GM12878 (cell line): Measurements from ENCODE around the gene CLC. TPM values are rescaled to one million over a fixed set of nuclear protein-coding genes. Genes with fewer than 3 reads are reported as not detected.

Experiments
- ATAC-seq: fragments of 200-7000 bp; cut with Tn5 transposase; 3 replicates; pipeline ENCODE4 v1.9.1; 2020; ENCODE audit warnings: mild to moderate bottlenecking, moderate library complexity
- BruUV-seq: library from RNA; stranded (reverse); fragments of 400-500 nt; replicated peaks from 2 replicates; lab custom pipeline; 2021; lab: Mats Ljungman, UMichigan
- CTCF ChIA-PET: fragments of 300-600 bp; sonication (Branson Sonifier 250); formaldehyde crosslinking; extraction: SDS; loops from one replicate; lab custom pipeline; 2021; ENCODE audit warnings: inconsistent platforms; lab: Yijun Ruan, JAX
- POLR2A ChIA-PET: fragments of 350-600 bp; formaldehyde crosslinking; extraction: SDS; loops from one replicate; lab custom pipeline; 2021; ENCODE audit warnings: inconsistent platforms; lab: Charles Lee
- RAD21 ChIA-PET: fragments of 300-600 bp; sonication (Branson Sonifier 250); formaldehyde crosslinking; loops from one replicate; lab custom pipeline; 2023; ENCODE audit warnings: antibody characterized with exemption; ENCODE audit not compliant: unreplicated experiment; lab: Charles Lee
- SMC1A ChIA-PET: fragments of 300-600 bp; sonication (Branson Sonifier 250); formaldehyde crosslinking; loops from one replicate; lab custom pipeline; 2023; ENCODE audit not compliant: unreplicated experiment, uncharacterized antibody; lab: Charles Lee
- DNase-seq: peaks from one replicate; pipeline ENCODE4 v3.0.0-alpha.2; 2011; ENCODE audit warnings: low read depth, low spot score
- FAIRE-seq: peaks from 3 replicates; lab custom pipeline; 2011; peaks lifted over from hg19 to GRCh38; lab: Jason Lieb, UNC
- H2AFZ ChIP-seq: 2 replicates; pipeline ENCODE4 v1.6.0; 2011; ENCODE audit warnings: low read depth, low read length, control low read depth; ENCODE audit not compliant: control insufficient read depth
- H3K27ac ChIP-seq: 2 replicates; pipeline ENCODE4 v1.5.1; 2011; ENCODE audit warnings: control low read depth; ENCODE audit not compliant: control insufficient read depth, insufficient read depth
- H3K27me3 ChIP-seq, 2 experiments: replicated peaks in 1 of 2; 2 replicates each; pipeline versions ENCODE4 v1.6.0 to v1.6.1; 2011; ENCODE audit warnings: low read length in 1 of 2; ENCODE audit not compliant: control insufficient read depth in 2 of 2, insufficient read depth in 2 of 2
- H3K36me3 ChIP-seq, 2 experiments: 2 replicates each; pipeline ENCODE4 v1.5.1; 2011; ENCODE audit warnings: low read length in 1 of 2; ENCODE audit not compliant: control insufficient read depth in 2 of 2, insufficient read depth in 2 of 2
- H3K4me1 ChIP-seq: 2 replicates; pipeline ENCODE4 v1.6.1; 2011; ENCODE audit warnings: mild to moderate bottlenecking, low read length, moderate library complexity, mixed read lengths; ENCODE audit not compliant: control insufficient read depth, insufficient read depth
- H3K4me2 ChIP-seq: 2 replicates; pipeline ENCODE4 v1.6.0; 2011; ENCODE audit warnings: control low read depth; ENCODE audit not compliant: control insufficient read depth, insufficient read depth
- H3K4me3 ChIP-seq: fragments of 200-600 bp; sonication (generic); 2 replicates; pipeline ENCODE4 v1.5.1; 2016
- H3K79me2 ChIP-seq: 2 replicates; pipeline ENCODE4 v1.6.0; 2011; ENCODE audit warnings: low read length; ENCODE audit not compliant: control insufficient read depth, insufficient read depth
- H3K9ac ChIP-seq: 2 replicates; pipeline ENCODE4 v1.8.0; 2011; ENCODE audit warnings: low read length, control low read depth, mixed read lengths; ENCODE audit not compliant: control insufficient read depth, insufficient read depth
- H3K9me3 ChIP-seq: replicated peaks from 3 replicates; pipeline ENCODE4 v1.5.1; 2011; ENCODE audit warnings: mild to moderate bottlenecking, low read length; ENCODE audit not compliant: control insufficient read depth, insufficient read depth
- H4K20me1 ChIP-seq: 2 replicates; pipeline ENCODE4 v1.6.0; 2011; ENCODE audit not compliant: control insufficient read depth, insufficient read depth
- CBFB ChIP-seq: IDR thresholded peaks from 2 replicates; pipeline ENCODE4 v1.6.1; 2016; ENCODE audit warnings: antibody characterized with exemption, low read depth
- CBX3 ChIP-seq: fragments of 200-600 bp; sonication (generic); IDR thresholded peaks from 2 replicates; pipeline ENCODE4 v1.6.1; 2016; ENCODE audit warnings: low read depth, borderline replicate concordance
- KDM1A ChIP-seq: fragments of 200-600 bp; sonication (generic); IDR thresholded peaks from 2 replicates; pipeline ENCODE4 v1.6.1; 2016; ENCODE audit warnings: borderline replicate concordance
- NRF1 ChIP-seq: conservative IDR thresholded peaks from 2 replicates; pipeline ENCODE4 v1.6.1; 2011; ENCODE audit warnings: mild to moderate bottlenecking, low read depth, low read length, improper control_type of control experiment
- PAX5 ChIP-seq: IDR thresholded peaks from 2 replicates; pipeline ENCODE4 v1.6.1; 2011; ENCODE audit warnings: low read depth, low read length, borderline replicate concordance
- STAT3 ChIP-seq: IDR thresholded peaks from 2 replicates; pipeline ENCODE4 v1.6.1; 2011; ENCODE audit warnings: low read depth, low read length, improper control_type of control experiment
- SUPT20H ChIP-seq: IDR thresholded peaks from 2 replicates; pipeline ENCODE4 v1.6.1; 2011; ENCODE audit warnings: low read depth, mild to moderate bottlenecking, low read length, moderate library complexity, borderline replicate concordance; ENCODE audit not compliant: control insufficient read depth
- TCF7 ChIP-seq: IDR thresholded peaks from 2 replicates; pipeline ENCODE4 v1.6.1; 2014; ENCODE audit warnings: antibody characterized with exemption, borderline replicate concordance
- ZNF274 ChIP-seq: IDR thresholded peaks from one replicate; pipeline ENCODE4 v1.8.0; 2011; ENCODE audit not compliant: insufficient read length, insufficient read depth
- WGBS: methylation state at CpG from one replicate; pipeline ENCODE4 v1.1.6; 2016; ENCODE audit warnings: low lambda C conversion rate; ENCODE audit not compliant: insufficient replicate concordance, insufficient coverage; ENCODE audit errors: missing lambda C conversion rate; 5-methylcytosine and 5-hydroxymethylcytosine counted together
- in situ Hi-C: fragments of 300-500 bp; cut with MboI; formaldehyde crosslinking; loops from 9 replicates; pipeline ENCODE4 v1.14.3; 2018; ENCODE audit warnings: mixed read lengths
- intact Hi-C: fragments of 100-400 bp; cut with micrococcal nuclease; formaldehyde crosslinking; loops from one replicate; pipeline ENCODE4 v1.14.2; 2022; ENCODE audit not compliant: unreplicated experiment
- polyA plus RNA-seq, 11 experiments: library from polyadenylated mRNA; depleted of rRNA in 4 of 11; unstranded in 6 of 11; stranded (reverse) in 5 of 11; fragments of >200 nt; fragmentation: Nextera tagmentation in 4 of 11; fragmentation: Illumina TruSeq in 1 of 11; extraction: Ambion mirVana in 4 of 11; extraction: Trizol in 1 of 11; gene quantifications; 1 replicate in 1 of 11; 2 replicates in 10 of 11; pipeline versions ENCODE4 v1.2.1 to v1.2.3, GENCODE V29; 2011 to 2016; ENCODE audit warnings: inconsistent platforms in 2 of 11, missing spikeins in 2 of 11, low read depth in 1 of 11
- total RNA-seq, 4 experiments: library from RNA; depleted of rRNA in 3 of 4; stranded (reverse); fragments of >200 nt in 3 of 4; fragmentation: Illumina TruSeq in 1 of 4; extraction: Trizol in 1 of 4; gene quantifications; 2 replicates each; pipeline versions ENCODE4 v1.2.1 to v1.2.3, GENCODE V29; 2013 to 2021
- TF ChIP-seq, protein P1 (sequence below): fragments of 450-650 bp; IDR thresholded peaks from 2 replicates; pipeline ENCODE4 v1.6.1; 2018; ENCODE audit warnings: borderline replicate concordance, mild to moderate bottlenecking; ENCODE audit not compliant: partially characterized antibody
- TF ChIP-seq, protein P2 (sequence below): fragments of 450-650 bp; IDR thresholded peaks from 2 replicates; pipeline ENCODE4 v1.6.1; 2018; ENCODE audit warnings: mild to moderate bottlenecking, low read depth, moderate library complexity; ENCODE audit not compliant: partially characterized antibody
- TF ChIP-seq, protein P3 (sequence below): IDR thresholded peaks from 2 replicates; pipeline ENCODE4 v1.6.1; 2012; ENCODE audit warnings: low read depth, low read length, improper control_type of control experiment

Gene CLC
- total and polyA plus RNA-seq, 10 of the 15 experiments (the other 5 are each of a cell fraction or from before 2014, with no cell fraction given), result 0.18 to 0.36 (median 0.29) TPM; not detected in 4

DNA sequence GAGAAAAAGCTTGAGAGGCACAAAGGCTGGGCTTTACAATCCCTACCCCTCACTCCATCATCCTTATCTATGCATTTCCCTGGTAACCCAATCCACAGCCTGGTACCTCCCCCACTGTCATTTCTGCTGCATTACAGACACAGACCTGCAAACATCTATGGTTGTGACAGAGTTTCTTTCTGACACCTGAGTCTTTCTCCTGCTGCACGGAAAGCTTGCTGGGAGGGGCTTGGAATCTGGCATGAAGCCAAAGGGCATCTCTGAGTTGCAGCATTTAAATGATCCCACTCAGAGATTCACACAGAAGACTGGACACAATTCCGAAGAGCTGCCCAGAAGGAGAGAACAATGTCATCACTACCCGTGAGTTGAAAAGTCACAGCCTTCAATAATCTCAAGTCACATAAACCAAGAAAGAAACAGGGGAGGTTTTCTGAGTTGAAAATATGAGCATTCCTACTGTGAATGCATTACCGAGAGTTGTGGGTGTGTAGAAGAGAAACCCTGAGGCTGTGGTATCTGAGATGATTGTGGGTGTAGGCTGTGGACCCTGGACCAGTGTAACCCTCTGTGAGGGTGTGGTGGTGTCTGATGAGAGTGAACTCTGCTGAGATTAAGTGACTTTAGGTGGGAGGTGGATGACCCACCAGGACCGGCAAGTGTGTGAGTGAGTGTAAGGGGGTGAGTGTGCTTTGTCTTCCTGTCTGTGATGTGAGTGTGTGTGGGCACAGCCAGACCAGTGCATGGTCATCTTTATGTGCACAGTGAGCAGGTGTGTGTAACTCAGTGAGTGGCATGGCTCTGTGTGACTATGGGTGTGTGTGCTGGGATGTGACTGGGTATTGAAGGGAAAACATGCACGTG is 33.4 kb downstream of the CLC start, which contains the start of gene LGALS14 (continued):
- TF ChIP-seq NRF1 (no peak), PAX5 (0 out of 2 replicates have a peak, but pooled peaks have one; percentile 22), ZNF274 (no peak), CBX3 (no peak), STAT3 (no peak), CBFB (0 out of 2 replicates have a peak, but pooled peaks have one; percentile 41), TCF7 (no peak), KDM1A (no peak)

DNA sequence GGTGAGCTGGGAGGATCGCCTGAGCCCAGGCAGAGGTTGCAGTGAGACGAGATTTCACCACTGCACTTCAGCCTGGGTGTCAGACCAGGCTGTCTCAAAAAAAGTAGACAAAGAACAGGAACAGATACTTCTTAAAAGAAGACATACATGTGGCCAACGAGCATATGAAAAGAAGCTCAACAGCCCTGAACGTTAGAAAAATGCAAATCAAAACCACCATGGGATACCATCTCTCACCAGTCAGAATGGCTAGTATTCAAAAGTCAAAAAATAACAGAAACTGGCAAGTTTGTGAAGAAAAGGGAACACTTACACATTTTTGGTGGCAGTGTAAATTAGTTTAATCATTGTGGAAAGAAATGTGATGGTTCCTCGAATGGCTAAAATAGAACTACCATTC is 36.5 kb downstream of the CLC start:
- in situ Hi-C loops, result no loop called here
- TF ChIP-seq SUPT20H, result no peak
- TF ChIP-seq, protein P1, sequence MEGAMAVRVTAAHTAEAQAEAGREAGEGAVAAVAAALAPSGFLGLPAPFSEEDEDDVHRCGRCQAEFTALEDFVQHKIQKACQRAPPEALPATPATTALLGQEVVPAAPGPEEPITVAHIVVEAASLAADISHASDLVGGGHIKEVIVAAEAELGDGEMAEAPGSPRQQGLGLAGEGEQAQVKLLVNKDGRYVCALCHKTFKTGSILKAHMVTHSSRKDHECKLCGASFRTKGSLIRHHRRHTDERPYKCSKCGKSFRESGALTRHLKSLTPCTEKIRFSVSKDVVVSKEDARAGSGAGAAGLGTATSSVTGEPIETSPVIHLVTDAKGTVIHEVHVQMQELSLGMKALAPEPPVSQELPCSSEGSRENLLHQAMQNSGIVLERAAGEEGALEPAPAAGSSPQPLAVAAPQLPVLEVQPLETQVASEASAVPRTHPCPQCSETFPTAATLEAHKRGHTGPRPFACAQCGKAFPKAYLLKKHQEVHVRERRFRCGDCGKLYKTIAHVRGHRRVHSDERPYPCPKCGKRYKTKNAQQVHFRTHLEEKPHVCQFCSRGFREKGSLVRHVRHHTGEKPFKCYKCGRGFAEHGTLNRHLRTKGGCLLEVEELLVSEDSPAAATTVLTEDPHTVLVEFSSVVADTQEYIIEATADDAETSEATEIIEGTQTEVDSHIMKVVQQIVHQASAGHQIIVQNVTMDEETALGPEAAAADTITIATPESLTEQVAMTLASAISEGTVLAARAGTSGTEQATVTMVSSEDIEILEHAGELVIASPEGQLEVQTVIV, result no peak
- TF ChIP-seq, protein P2, sequence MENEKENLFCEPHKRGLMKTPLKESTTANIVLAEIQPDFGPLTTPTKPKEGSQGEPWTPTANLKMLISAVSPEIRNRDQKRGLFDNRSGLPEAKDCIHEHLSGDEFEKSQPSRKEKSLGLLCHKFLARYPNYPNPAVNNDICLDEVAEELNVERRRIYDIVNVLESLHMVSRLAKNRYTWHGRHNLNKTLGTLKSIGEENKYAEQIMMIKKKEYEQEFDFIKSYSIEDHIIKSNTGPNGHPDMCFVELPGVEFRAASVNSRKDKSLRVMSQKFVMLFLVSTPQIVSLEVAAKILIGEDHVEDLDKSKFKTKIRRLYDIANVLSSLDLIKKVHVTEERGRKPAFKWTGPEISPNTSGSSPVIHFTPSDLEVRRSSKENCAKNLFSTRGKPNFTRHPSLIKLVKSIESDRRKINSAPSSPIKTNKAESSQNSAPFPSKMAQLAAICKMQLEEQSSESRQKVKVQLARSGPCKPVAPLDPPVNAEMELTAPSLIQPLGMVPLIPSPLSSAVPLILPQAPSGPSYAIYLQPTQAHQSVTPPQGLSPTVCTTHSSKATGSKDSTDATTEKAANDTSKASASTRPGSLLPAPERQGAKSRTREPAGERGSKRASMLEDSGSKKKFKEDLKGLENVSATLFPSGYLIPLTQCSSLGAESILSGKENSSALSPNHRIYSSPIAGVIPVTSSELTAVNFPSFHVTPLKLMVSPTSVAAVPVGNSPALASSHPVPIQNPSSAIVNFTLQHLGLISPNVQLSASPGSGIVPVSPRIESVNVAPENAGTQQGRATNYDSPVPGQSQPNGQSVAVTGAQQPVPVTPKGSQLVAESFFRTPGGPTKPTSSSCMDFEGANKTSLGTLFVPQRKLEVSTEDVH, result no peak
- TF ChIP-seq, protein P3, sequence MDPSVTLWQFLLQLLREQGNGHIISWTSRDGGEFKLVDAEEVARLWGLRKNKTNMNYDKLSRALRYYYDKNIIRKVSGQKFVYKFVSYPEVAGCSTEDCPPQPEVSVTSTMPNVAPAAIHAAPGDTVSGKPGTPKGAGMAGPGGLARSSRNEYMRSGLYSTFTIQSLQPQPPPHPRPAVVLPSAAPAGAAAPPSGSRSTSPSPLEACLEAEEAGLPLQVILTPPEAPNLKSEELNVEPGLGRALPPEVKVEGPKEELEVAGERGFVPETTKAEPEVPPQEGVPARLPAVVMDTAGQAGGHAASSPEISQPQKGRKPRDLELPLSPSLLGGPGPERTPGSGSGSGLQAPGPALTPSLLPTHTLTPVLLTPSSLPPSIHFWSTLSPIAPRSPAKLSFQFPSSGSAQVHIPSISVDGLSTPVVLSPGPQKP, result no peak

More for the DNA sequence above, 36.5 kb downstream of the CLC start:
- Histone ChIP-seq H3K27me3 (no peaks in the 10 kb centered on the region), H3K27ac (peak overlapping the region; percentile 91), H3K9ac (peak overlapping the region; percentile 65; the same call in 1 of the 2 replicates), H4K20me1 (no peaks in the 10 kb centered on the region), H2AFZ (no peak overlapping the region; the same call in 1 of the 2 replicates), H3K36me3 (0 out of 4 replicates have a peak, but pooled peaks cover 0 to 3% of the 10 kb centered on the region in 2 experiments), H3K9me3 (no peaks in the 10 kb centered on the region; the same call in 2 of the 3 replicates), H3K4me2 (peak overlapping the region; percentile 53; the same call in 1 of the 2 replicates), H3K4me1 (peaks cover 77% of the 10 kb centered on the region), H3K4me3 (peak overlapping the region; percentile 8; the same call in 1 of the 2 replicates), H3K79me2 (no peaks in the 10 kb centered on the region; the same call in 1 of the 2 replicates)
- ATAC-seq (peak; percentile 77), FAIRE-seq (peak; percentile 75), DNase-seq (peak; percentile 77)
- intact Hi-C loops, result loop anchor here (2.0 kb wide), 1 partner anchor 22 kb away; no protein-coding TSS in a partner anchor
- ChIA-PET POLR2A (interaction anchor here (1.0 to 3.0 kb wide), 6 partner anchors 19 to 143 kb away, joined by 3 to 16 read pairs (median 6); no protein-coding TSS in a partner anchor), SMC1A (interaction anchor here (0.9 to 8.1 kb wide), 15 partner anchors 9 to 144 kb away, joined by 3 to 113 read pairs (median 6); partner anchors contain the start of gene FBL), CTCF (interaction anchor here (0.6 to 9.3 kb wide), 10 partner anchors 20 to 167 kb away, joined by 3 to 103 read pairs (median 4); no protein-coding TSS in a partner anchor), RAD21 (interaction anchor here (0.8 to 4.9 kb wide), 14 partner anchors 8 to 269 kb away, joined by 3 to 78 read pairs (median 4); partner anchors contain the start of genes DYRK1B and FBL)
- BruUV-seq, result no TSS peak
- 1% methylated on average over 5 of the region's 5 CpGs for WGBS
